ENCODE data around the gene ZNF362. TPM values are rescaled to one million over a fixed set of nuclear protein-coding genes. Genes with fewer than 3 reads are reported as not detected.

The ZNF362 gene
- total RNA-seq, 2 experiments from 2014 or later: 8.9 to 26.1 TPM

DNA sequence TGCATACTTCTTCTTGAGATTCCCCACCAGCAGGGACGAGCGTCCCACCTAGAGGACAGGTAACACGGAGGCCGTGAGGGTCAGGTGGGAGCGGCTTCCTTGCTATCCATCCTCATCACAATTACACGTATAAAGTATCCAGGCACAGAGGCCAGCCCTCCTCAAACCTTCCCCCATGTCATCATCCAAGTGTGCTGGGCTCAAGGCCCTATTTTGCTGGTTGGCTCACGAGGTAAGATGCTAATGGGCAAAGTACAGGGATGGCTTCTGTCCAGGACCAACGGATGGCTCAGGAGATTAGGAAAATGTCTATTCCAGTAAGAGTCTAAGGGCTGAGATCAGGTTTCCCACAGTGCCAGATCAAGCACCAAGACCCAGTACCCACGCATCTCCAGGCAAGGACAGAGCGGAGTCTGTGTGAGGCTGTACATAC, 76.1 kb downstream of the ZNF362 start:
- Histone ChIP-seq H3K4me2 (ENCODE audit: low read length) (no peak overlapping the region), H3K27ac (ENCODE audit: low read depth, low read length, poor library complexity, severe bottlenecking) (no peak overlapping the region), H2AFZ (ENCODE audit: low read length) (no peak overlapping the region), H4K20me1 (ENCODE audit: insufficient read depth, low read length) (no peaks in the 10 kb centered on the region), H3K4me3 (ENCODE audit: low read depth, low read length, poor library complexity, severe bottlenecking) (no peak overlapping the region), H3K79me2 (ENCODE audit: insufficient read depth, low read depth, low read length) (no peaks in the 10 kb centered on the region), H3K9me2 (ENCODE audit: insufficient read depth, low read length) (no peaks in the 10 kb centered on the region), H3K9me3 (ENCODE audit: low read length) (no peaks in the 10 kb centered on the region), H3K4me1 (ENCODE audit: insufficient read depth, low read length, poor library complexity, severe bottlenecking) (no peaks in the 10 kb centered on the region), H3K36me3 (ENCODE audit: insufficient read depth, low read length) (peaks cover 51% of the 10 kb centered on the region)
- BruUV-seq (replicated peaks): no TSS peak
- intact Hi-C loops (cut with micrococcal nuclease; ENCODE audit: unreplicated experiment): no loop called here
- ChIA-PET CTCF (ENCODE audit: unreplicated experiment) (no interaction called here), POLR2A (no interaction called here)
- TF ChIP-seq EZH2phosphoT487 (IDR thresholded peaks at IDR 0.05; ENCODE audit: borderline replicate concordance, low read depth, low read length): no peak
- TF ChIP-seq, protein P1, sequence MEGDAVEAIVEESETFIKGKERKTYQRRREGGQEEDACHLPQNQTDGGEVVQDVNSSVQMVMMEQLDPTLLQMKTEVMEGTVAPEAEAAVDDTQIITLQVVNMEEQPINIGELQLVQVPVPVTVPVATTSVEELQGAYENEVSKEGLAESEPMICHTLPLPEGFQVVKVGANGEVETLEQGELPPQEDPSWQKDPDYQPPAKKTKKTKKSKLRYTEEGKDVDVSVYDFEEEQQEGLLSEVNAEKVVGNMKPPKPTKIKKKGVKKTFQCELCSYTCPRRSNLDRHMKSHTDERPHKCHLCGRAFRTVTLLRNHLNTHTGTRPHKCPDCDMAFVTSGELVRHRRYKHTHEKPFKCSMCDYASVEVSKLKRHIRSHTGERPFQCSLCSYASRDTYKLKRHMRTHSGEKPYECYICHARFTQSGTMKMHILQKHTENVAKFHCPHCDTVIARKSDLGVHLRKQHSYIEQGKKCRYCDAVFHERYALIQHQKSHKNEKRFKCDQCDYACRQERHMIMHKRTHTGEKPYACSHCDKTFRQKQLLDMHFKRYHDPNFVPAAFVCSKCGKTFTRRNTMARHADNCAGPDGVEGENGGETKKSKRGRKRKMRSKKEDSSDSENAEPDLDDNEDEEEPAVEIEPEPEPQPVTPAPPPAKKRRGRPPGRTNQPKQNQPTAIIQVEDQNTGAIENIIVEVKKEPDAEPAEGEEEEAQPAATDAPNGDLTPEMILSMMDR (conservative IDR thresholded peaks at IDR 0.05; ENCODE audit: low read length): no peak
- no peak for DNase-seq (ENCODE audit: low spot score)

DNA sequence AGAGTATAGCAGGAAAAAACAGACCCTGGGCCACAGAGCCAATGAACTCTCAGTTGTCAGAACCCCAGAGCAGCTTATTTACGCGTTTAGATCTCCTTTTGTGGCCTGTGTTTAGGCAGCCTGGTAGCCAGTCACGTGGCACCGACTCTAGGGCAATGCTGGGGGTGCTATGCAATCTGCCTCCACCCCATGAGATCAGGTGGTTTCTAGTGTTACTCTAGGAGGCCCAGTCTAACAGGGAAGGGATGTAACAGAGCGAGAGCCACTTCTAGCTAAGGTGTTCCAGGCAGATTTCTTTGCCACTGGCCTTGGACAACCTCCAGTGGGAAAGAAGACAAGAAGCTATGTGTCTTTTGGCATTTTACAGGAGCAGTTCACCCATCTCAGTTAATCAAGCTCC, 76.6 kb downstream of the ZNF362 start:
- H3K4me1 ChIP-seq (ENCODE audit: insufficient read depth, low read length, poor library complexity, severe bottlenecking): no peaks in the 10 kb centered on the region
- no peaks in the 10 kb centered on the region for H3K9me3 ChIP-seq (ENCODE audit: low read length)
- H3K9me2 ChIP-seq (ENCODE audit: insufficient read depth, low read length): no peaks in the 10 kb centered on the region
- peaks cover 47% of the 10 kb centered on the region for H3K36me3 ChIP-seq (ENCODE audit: insufficient read depth, low read length)
- H2AFZ ChIP-seq (ENCODE audit: low read length): no peak overlapping the region
- H3K27ac ChIP-seq (ENCODE audit: low read depth, low read length, poor library complexity, severe bottlenecking): no peak overlapping the region
- POLR2A ChIA-PET: no interaction called here
- no peak overlapping the region for H3K4me2 ChIP-seq (ENCODE audit: low read length)
- no TSS peak for BruUV-seq (replicated peaks)
- no peaks in the 10 kb centered on the region for H3K79me2 ChIP-seq (ENCODE audit: insufficient read depth, low read depth, low read length)
- CTCF ChIA-PET (ENCODE audit: unreplicated experiment): no interaction called here
- H4K20me1 ChIP-seq (ENCODE audit: insufficient read depth, low read length): no peaks in the 10 kb centered on the region
- no peak overlapping the region for H3K4me3 ChIP-seq (ENCODE audit: low read depth, low read length, poor library complexity, severe bottlenecking)
- no peak for TF ChIP-seq EZH2phosphoT487 (IDR thresholded peaks at IDR 0.05; ENCODE audit: borderline replicate concordance, low read depth, low read length)
- TF ChIP-seq, protein P1 (conservative IDR thresholded peaks at IDR 0.05; ENCODE audit: low read length): no peak
- no peak for DNase-seq (ENCODE audit: low spot score)
- intact Hi-C loops (cut with micrococcal nuclease; ENCODE audit: unreplicated experiment): no loop called here

DNA sequence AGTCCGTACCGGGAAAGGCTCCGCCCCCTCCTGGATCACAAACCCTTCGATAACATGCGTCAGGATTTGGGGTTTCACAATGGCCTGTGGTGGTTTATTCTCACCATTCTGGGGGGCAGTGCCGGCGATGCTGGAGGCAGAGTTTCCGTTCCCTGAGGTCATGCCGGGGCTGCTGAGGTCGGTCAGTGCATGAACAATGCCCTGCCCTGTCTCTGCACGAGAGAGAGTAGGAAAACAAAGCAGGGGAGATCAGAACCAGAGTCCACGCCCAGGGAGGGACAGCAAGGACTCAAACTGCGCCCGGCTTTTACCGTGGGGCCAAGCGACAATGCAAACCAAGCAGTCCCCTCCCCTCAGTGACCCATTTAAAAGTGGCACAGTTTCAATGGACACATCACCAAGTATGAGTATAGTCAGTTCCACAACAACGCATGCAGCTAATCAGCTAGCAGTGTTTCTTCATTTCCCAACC, 77.8 kb downstream of the ZNF362 start:
- H3K4me1 ChIP-seq (ENCODE audit: insufficient read depth, low read length, poor library complexity, severe bottlenecking): peaks cover 3% of the 10 kb centered on the region
- H3K9me2 ChIP-seq (ENCODE audit: insufficient read depth, low read length): no peaks in the 10 kb centered on the region
- H3K79me2 ChIP-seq (ENCODE audit: insufficient read depth, low read depth, low read length): no peaks in the 10 kb centered on the region
- H3K27ac ChIP-seq (ENCODE audit: low read depth, low read length, poor library complexity, severe bottlenecking): no peak overlapping the region
- H3K36me3 ChIP-seq (ENCODE audit: insufficient read depth, low read length): peaks cover 37% of the 10 kb centered on the region
- TF ChIP-seq, protein P1 (conservative IDR thresholded peaks at IDR 0.05; ENCODE audit: low read length): no peak
- no peak for TF ChIP-seq EZH2phosphoT487 (IDR thresholded peaks at IDR 0.05; ENCODE audit: borderline replicate concordance, low read depth, low read length)
- H4K20me1 ChIP-seq (ENCODE audit: insufficient read depth, low read length): no peaks in the 10 kb centered on the region
- H3K9me3 ChIP-seq (ENCODE audit: low read length): no peaks in the 10 kb centered on the region
- no TSS peak for BruUV-seq (replicated peaks)
- ChIA-PET POLR2A (no interaction called here), CTCF (ENCODE audit: unreplicated experiment) (no interaction called here)
- H3K4me2 ChIP-seq (ENCODE audit: low read length): no peak overlapping the region
- no peak overlapping the region for H3K4me3 ChIP-seq (ENCODE audit: low read depth, low read length, poor library complexity, severe bottlenecking)
- H2AFZ ChIP-seq (ENCODE audit: low read length): no peak overlapping the region
- intact Hi-C loops (cut with micrococcal nuclease; ENCODE audit: unreplicated experiment): no loop called here
- no peak for DNase-seq (ENCODE audit: low spot score)
